Breast epithelium (tissue), 3 donors: Measurements from ENCODE around the gene TRIM10.

Experiments
- CTCF ChIP-seq, 3 donors: fragments of 450-650 bp; IDR thresholded peaks; one replicate each; pipeline ENCODE4 v1.5.1; 2016 to 2017; ENCODE audit warnings: antibody characterized with exemption in 3 of 3, mild to moderate bottlenecking in 3 of 3, moderate library complexity in 3 of 3
- POLR2AphosphoS5 ChIP-seq, 3 donors: sonication (generic); formaldehyde crosslinking; IDR thresholded peaks; one replicate each; pipeline ENCODE4 v1.6.1; 2017; ENCODE audit warnings: antibody characterized with exemption in 3 of 3

- no peak for TF ChIP-seq CTCF (IDR thresholded peaks at IDR 0.05)
- TF ChIP-seq POLR2AphosphoS5 (IDR thresholded peaks at IDR 0.05) = no peak
Measured at GRCh38 chr6:30202366-30202765, 41.4 kb upstream of the TRIM10 start.
